NCI-H1694 treated with DMSO at 0.1 percent for 48 hours (cell line): Measurements from ENCODE around the gene LCE1A.

Source experiments
- DNase-seq: peaks from one replicate; lab custom pipeline; 2025; lab: John Stamatoyannopoulos, UW

Gene LCE1A

DNA sequence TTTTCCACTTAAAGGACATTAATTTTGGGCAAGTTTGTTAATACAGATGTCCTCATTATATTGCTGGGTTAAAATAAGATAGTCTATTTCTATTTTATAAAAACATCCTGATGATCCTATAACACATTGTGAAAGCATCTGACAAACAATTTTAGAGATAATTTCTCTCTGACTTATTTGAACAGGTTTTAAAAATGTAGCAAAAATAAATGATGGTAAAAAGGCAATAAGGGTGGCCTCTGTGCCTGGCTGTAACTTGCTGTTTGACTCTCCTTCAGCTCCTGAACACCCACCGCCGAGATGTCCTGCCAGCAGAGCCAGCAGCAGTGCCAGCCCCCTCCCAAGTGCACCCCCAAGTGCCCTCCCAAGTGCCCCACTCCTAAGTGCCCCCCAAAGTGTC, at the start of gene LCE1A:
Gene LCE1A (plus strand): TSS at position 301 of the 400 bp plus-strand sequence. CDS start 0 bp downstream, at position 301.
- no peak for DNase-seq

- DNase-seq = peak; percentile 18
These were observed 49.6 kb upstream of the LCE1A start for GRCh38 chr1:152777510-152778137.

DNA sequence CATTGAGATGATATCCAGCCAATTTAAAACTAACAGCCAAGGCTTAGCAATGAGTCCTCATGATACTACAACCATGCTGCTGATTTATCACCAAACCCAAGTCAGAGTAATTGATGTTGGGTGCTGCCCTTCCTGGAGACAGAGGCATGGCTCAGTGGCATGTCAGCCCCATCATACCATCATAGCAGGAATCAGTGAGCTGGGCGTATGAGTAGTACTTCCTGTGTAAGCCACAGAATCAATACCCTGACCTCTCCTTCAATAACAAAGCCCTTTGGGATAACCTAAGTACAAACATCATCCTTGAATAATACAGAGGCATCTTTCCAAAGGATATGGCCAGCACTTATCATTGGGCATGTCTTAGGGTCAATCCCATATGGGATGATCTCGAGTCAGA, 44.2 kb upstream of the LCE1A start:
- no peak for DNase-seq

DNA sequence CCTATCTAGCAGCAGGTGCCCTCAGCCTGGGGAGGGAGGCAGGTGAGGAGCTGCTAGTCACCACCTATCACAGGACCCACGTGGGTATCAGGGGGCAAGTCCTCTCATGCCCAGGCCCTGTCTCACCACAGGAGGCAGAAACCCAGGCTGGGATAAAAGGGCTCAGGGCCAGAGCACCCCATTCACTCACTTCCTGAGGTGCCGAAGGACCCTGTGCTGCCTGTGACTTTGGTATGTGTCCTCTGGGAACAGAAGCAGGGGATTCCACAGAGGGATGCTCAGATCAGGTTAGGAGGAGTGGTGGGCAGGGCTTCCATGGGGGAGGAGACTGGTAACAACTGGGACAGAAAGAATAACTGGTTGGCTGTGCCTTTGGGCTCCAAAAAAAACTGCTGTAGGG, 41.2 kb upstream of the LCE1A start, which contains the start of gene LCE1E:
Gene LCE1E (plus strand): TSS at position 181 of the 400 bp plus-strand sequence. CDS start 1,043 bp downstream, outside the sequence.
- DNase-seq = no peak

DNA sequence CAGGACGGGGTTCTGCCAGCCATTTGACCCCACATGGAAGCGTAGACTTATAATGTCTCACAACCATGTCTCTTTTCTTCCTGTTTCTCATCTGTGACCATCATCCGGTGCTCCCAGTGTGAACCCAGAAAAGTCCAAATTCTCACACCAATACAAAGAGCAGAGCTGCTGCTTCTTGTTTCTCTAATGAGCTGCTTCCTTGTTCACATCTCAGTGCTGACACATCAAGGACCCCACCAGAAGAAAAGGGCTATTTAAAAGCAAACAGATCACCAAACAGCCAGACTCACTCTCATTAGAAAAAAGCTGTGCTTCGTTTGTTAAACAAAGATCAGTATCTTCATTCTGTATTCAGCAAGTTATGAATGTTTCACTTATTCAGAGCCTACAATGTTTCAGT, 31.6 kb upstream of the LCE1A start:
- DNase-seq = no peak

DNA sequence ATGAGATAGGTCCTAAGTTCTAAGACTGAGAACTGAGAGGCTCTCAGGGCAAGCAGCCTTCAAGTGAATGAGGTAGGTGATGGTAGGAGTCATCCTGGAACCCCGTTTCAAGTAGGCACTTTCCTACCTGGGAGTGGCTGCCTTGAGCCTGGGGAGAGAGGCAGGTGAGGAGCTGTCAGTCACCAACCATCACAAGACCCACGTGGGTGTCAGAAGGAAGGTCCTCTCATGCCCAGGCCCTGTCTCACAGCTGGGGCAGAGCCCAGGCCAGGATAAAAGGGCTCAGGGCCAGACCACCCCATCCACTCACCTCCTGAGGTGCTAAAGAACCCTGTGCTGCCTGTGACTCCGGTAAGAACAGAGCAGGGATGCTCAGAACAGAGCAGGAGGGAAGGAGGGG, 30.9 kb upstream of the LCE1A start, which contains the start of gene LCE1D:
Gene LCE1D (plus strand): TSS at position 301 of the 400 bp plus-strand sequence. CDS start 1,074 bp downstream, outside the sequence.
- DNase-seq = no peak

DNA sequence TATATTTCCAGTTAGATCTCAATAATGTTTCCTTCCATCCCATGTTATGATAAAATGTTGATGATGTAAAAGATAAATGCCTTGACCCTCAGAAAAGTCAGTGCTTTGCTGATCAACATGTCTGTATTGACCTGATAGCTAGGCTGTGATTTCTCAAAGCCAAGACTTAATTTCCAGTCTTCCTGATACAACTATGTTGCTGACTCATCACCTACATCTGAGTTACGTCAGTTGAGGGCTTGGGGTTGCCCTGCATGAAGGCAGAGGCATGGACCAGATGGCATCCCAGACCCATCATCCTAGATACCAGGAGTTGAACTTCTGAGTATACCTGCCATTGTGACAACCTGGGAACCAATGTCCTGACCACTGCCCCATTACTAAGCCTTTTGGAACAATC, 25.9 kb upstream of the LCE1A start:
- DNase-seq = no peak

DNA sequence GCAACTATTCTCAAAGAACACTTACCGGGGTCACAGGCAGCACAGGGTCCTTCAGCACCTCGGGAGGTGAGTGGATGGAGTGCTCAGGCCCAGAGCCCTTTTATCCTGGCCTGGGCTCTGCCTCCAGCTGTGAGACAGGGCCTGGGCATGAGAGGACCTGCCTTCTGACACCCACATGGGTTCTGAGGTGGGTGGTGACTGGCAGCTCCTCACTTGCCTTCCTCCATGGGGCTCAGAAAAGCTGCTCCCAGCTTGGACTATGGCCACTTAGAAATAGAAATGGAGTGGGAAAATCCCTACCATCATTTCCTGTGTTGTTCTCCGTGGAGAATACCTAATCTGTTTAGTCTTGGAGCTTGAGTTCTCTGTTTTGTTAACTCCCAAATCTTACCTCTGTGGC, 20.7 kb upstream of the LCE1A start, which contains the start of gene LCE1C:
Gene LCE1C (minus strand): TSS at position 76 of the 400 bp plus-strand sequence. CDS start 1,173 bp downstream, outside the sequence.
- no peak for DNase-seq

DNA sequence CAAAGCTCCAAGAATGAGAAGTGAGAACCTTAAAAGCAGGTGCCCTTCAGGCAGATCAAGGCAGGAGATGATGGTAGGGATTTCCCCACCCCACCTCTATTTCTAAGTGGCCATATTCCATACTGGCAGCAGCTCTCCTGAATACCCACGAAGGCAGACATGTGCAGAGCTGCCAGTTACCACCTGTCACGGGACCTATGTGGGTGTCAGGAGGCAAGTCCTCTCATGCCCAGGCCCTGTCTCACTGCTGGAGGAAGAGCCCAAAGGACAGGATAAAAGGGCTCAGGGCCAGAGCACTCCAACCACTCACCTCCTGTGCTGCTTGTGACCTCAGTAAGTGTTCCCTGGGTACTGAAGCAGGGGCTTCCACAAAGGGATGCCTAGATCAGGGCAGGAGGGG, 16.2 kb upstream of the LCE1A start:
- no peak for DNase-seq

GRCh38 chr1:152811671-152812070, 15.6 kb upstream of the LCE1A start, which contains the start of gene LCE1B:
LCE1B (plus strand) TSS chr1:152811971; CDS start chr1:152812447, 476 bp downstream.
- DNase-seq = no peak

GRCh38 chr1:152817309-152817708, 10.0 kb upstream of the LCE1A start:
- no peak for DNase-seq

DNA sequence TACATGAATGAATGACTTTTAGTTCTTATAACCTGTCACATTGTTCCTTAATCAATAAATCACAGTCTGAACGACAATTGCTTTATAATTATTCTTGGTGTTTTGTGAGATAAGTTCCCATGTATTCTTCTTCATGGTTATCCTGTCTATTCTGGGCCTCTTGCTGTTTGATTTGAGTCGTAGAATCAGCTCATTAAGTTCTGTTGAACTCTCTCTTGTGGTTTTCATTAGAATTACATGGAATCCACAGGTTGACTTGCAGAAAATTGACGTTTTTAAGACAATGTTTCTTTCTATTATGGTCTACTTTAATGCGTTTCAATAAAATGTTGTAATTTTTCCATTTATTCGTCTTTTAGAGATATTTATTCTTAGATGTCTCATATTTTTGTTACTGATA, 4.0 kb upstream of the LCE1A start:
- no peak for DNase-seq

- no peak for DNase-seq
These were observed 2.3 kb upstream of the LCE1A start for GRCh38 chr1:152824964-152825363.

- DNase-seq = no peak
These were observed 9.6 kb downstream of the LCE1A start for GRCh38 chr1:152836870-152837269.

- no peak for DNase-seq
These were observed 15.3 kb downstream of the LCE1A start, which contains the start of gene LCE6A for GRCh38 chr1:152842556-152842955. LCE6A (plus strand) TSS chr1:152842856; CDS start chr1:152843521, 665 bp downstream.

GRCh38 chr1:152855661-152856060, 28.4 kb downstream of the LCE1A start:
- DNase-seq = no peak

- no peak for DNase-seq
These were observed 30.8 kb downstream of the LCE1A start for GRCh38 chr1:152858062-152858461.

DNA sequence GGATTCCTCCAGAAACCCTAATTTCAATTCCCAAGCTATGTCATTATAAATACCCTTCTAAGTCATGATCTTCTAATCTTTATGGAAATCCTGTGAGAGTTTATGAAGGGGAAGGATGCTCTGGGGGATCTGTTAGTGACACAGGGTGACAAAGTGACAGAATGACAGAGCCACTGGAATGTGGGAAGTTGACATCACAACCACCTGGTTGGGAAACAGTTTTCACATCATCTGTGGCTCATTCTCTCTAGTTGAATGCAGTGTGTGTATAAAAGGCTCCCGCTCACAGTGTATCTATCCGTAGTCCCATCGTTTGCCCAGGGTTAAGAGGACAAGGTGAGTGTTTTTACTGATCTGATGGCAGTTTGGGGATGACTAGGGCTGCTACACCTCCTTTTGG, 32.4 kb downstream of the LCE1A start, which contains the start of gene LCE7A:
Gene LCE7A (plus strand): TSS at position 301 of the 400 bp plus-strand sequence. CDS start 702 bp downstream, outside the sequence.
- DNase-seq = no peak

DNA sequence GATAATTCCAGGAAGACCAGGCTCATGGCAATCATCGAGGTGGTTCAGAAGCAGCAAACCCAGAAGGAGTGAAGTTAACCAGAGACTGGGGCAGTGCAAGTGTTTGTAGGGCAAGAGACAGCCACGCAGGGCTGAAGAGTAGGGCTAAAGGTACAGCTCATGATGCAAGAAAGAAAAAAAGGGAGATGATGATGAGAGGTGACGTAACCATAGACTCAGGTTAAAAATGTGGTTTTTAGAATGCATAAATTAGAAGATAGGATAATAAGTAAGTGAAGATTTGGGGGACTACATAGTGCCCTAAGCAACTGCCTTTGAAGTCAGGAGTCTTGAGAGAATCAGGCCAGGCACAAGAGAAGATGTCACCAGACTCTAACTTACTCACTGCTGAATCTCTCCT, 32.9 kb downstream of the LCE1A start:
- DNase-seq = no peak

DNA sequence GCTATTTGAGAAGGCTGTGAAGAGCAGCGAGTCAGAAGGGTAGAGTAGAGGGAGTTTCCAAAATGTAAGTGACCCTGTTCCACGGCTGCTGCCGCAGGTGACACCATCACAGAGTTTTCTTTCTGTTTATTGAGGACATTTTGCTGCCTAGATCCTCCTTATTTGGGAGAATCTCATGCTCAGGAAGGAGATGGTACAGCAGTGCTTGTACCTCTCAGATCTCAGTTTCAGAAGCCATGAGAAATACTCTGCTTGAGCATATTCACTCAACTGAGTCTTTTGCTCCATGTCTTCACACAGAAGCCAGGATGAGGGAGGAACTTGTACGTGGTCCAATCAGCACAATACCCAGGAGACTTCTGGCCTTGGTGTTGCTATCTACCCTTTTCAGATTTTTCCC, 34.1 kb downstream of the LCE1A start:
- DNase-seq = no peak

GRCh38 chr1:152864443-152864842, 37.2 kb downstream of the LCE1A start:
- no peak for DNase-seq

GRCh38 chr1:152866321-152866720, 39.0 kb downstream of the LCE1A start:
- DNase-seq = no peak

DNA sequence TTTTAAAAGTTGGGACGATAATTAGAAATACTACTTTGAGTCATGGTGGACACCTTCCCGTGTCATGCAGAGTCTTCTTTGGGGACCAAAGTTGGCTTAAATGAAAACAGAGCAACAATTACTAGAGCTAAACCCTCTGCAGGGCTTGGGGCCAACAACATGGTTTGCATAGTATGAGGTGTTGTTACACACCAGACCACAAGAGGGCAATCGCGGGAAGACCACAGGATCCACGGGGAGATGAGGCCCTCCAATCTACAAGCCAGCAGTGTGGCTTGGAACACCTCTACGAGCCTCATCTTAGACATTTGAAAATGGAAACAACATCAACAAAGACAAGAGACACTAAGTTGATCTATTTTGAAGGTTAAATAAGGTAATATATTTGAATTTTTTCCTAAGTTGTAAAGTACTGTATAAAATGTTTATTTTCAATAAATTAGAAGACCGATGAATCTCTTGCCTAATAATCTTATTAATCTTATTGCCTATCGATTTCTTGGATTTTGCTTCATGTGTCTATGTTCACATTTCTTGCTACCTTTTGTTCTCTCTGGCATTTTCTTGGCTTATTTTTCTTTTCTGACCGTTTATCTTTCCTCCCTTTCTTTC, 42.6 kb downstream of the LCE1A start:
- DNase-seq = peak; percentile 63
